GM21423 (cell line): ENCODE measurements around the gene SLC25A29.
A peak's percentile ranks its signal among the peaks of the same experiment; 100 is the strongest.
"Not testable (repeated sequence)": the region's sequence is repeated elsewhere in the genome, so short reads cannot be mapped to it uniquely, and the experiment has no call there.

Source experiments
- ATAC-seq: cut with Tn5 transposase; IDR thresholded peaks from one replicate; pipeline ENCODE4 v1.9.1; 2021; ENCODE audit warnings: mild to moderate bottlenecking, moderate library complexity; ENCODE audit not compliant: unreplicated experiment

Gene SLC25A29

GRCh38 chr14:100306101-100306997 lies at the start of gene SLC25A29:
Gene SLC25A29, minus strand, starts transcription at chr14:100306444. Its CDS starts 212 bp downstream, at chr14:100306232.
- ATAC-seq: peak; percentile 89

- no peak for ATAC-seq
These were observed 44.7 kb upstream of the SLC25A29 start for GRCh38 chr14:100350986-100351385.

- ATAC-seq: no peak
These were observed 44.2 kb upstream of the SLC25A29 start for GRCh38 chr14:100350276-100350926.

GRCh38 chr14:100348784-100349685 lies 42.8 kb upstream of the SLC25A29 start:
- no peak for ATAC-seq

- no peak for ATAC-seq
These were observed 42.0 kb upstream of the SLC25A29 start for GRCh38 chr14:100348253-100348729.

GRCh38 chr14:100346306-100347091 lies 40.3 kb upstream of the SLC25A29 start:
- no peak for ATAC-seq

- ATAC-seq: no peak
These were observed 39.5 kb upstream of the SLC25A29 start for GRCh38 chr14:100345711-100346110.

GRCh38 chr14:100344657-100345056 lies 38.4 kb upstream of the SLC25A29 start:
- ATAC-seq: not testable (repeated sequence)

GRCh38 chr14:100342826-100343225 lies 36.6 kb upstream of the SLC25A29 start:
- ATAC-seq: not testable (repeated sequence)

GRCh38 chr14:100342195-100342594 lies 36.0 kb upstream of the SLC25A29 start:
- no peak for ATAC-seq

- peak; percentile 43 for ATAC-seq
These were observed 35.2 kb upstream of the SLC25A29 start for GRCh38 chr14:100341301-100342031.

GRCh38 chr14:100340423-100340813 lies 34.2 kb upstream of the SLC25A29 start:
- no peak for ATAC-seq

GRCh38 chr14:100339766-100340422 lies 33.6 kb upstream of the SLC25A29 start:
- ATAC-seq: no peak

GRCh38 chr14:100336618-100337530 lies 30.6 kb upstream of the SLC25A29 start:
- no peak for ATAC-seq

GRCh38 chr14:100334904-100335303 lies 28.7 kb upstream of the SLC25A29 start:
- ATAC-seq: no peak

GRCh38 chr14:100333827-100334226 lies 27.6 kb upstream of the SLC25A29 start:
- ATAC-seq: no peak

- no peak for ATAC-seq
These were observed 27.1 kb upstream of the SLC25A29 start for GRCh38 chr14:100333311-100333710.

- peak; percentile 71 for ATAC-seq
These were observed 26.6 kb upstream of the SLC25A29 start for GRCh38 chr14:100332797-100333196.
